GM23338 (cell line): ENCODE measurements around the gene APOL3.

Experiments used
- CREB1 ChIP-seq: fragments of 250-450 bp; sonication (Bioruptor Pico); IDR thresholded peaks from 2 replicates; pipeline ENCODE4 v1.5.0; 2020; ENCODE audit warnings: low read depth, mild to moderate bottlenecking, moderate library complexity
- EZH2 ChIP-seq: fragments of 200-600 bp; sonication (generic); IDR thresholded peaks from one replicate; pipeline ENCODE4 v1.8.0; 2017; ENCODE audit warnings: antibody characterized with exemption, mild to moderate bottlenecking, low read depth; ENCODE audit not compliant: unreplicated experiment
- EZH2phosphoT487 ChIP-seq: fragments of 200-600 bp; sonication (generic); IDR thresholded peaks from one replicate; pipeline ENCODE4 v1.8.1; 2018; ENCODE audit warnings: antibody characterized with exemption; ENCODE audit not compliant: unreplicated experiment
- ZNF331 ChIP-seq: fragments of 250-450 bp; sonication (Bioruptor Pico); IDR thresholded peaks from 2 replicates; pipeline ENCODE4 v1.5.0; 2020; ENCODE audit warnings: low read depth, mild to moderate bottlenecking, moderate library complexity

- TF ChIP-seq EZH2 (no peak), ZNF331 (CRISPR knock-in tag) (no peak), CREB1 (CRISPR knock-in tag) (no peak), EZH2phosphoT487 (no peak)
These were observed 48.4 kb upstream of the APOL3 start for GRCh38 chr22:36208914-36209313.
